Measurements from ENCODE around the gene FBXO15. TPM values are rescaled to one million over a fixed set of nuclear protein-coding genes. Genes with fewer than 3 reads are reported as not detected.

FBXO15 gene
- total RNA-seq, 1 experiment from 2014 or later: 1.1 TPM

DNA sequence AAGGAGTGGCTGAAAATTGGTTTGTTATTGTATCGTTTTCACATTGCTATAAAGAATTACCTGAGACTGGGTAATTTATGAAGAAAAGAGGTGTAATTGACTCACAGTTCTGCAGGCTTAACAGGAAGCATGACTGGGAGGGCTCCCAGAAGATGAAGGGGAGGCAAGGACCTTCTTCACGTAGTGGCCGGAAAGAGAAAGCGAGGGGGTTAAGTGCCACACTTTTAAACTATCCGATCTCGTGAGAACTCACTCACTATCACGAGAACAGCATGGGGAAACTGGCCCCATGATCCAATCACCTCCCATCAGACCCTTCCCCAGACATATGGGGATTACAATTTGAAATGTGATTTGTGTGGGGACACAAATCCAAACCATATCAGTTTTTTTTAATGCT, 81.6 kb downstream of the FBXO15 start:
- DNase-seq (ENCODE audit: extremely low read depth, low read depth): no peak

GRCh38 chr18:74065366-74065765, 82.3 kb downstream of the FBXO15 start:
- no peak for DNase-seq (ENCODE audit: extremely low read depth, low read depth)

DNA sequence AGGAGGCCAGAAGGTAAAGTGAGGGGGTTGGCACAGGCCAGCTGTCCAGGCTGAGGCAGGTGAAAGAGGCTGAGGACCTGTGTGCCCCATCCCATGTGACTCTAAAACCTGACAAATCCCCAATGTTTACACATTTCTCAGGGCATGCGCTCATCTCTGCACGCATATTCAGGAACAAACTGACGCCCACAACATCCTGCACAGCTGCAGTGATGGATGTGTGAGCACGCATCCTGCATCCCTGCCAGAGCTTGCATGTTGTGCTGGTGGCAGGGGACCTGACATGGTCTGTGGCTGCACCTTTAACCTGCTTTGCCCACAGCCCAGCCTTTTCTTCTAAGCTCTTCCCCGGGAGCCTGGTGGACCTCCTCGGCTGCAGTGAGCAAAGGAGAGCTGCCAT, 83.1 kb downstream of the FBXO15 start:
- DNase-seq (ENCODE audit: extremely low read depth, low read depth): no peak

GRCh38 chr18:74063557-74063956, 84.1 kb downstream of the FBXO15 start:
- DNase-seq (ENCODE audit: extremely low read depth, low read depth): no peak

DNA sequence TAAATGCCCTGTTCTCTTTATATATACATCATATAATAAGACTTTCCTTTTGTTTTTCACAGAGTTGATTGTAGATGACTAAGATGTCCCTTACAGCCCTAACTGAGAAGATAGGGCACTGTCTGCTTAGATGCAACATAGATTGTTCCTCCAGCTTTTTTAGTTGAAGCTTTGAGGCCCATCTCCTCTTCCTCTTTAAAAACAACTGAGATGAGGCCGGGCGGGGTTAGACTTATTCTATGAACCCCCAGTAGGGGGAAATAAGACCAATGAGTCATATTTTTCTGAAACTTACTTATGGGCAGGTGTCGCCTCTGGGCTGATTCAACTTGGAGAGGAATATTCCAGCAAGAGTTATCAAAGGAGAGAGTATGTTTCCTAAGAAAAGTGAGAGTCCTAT, 84.6 kb downstream of the FBXO15 start:
- no peak for DNase-seq (ENCODE audit: extremely low read depth, low read depth)

- no peak for DNase-seq (ENCODE audit: extremely low read depth, low read depth)
Measured at GRCh38 chr18:74062037-74062436, 85.6 kb downstream of the FBXO15 start.

DNA sequence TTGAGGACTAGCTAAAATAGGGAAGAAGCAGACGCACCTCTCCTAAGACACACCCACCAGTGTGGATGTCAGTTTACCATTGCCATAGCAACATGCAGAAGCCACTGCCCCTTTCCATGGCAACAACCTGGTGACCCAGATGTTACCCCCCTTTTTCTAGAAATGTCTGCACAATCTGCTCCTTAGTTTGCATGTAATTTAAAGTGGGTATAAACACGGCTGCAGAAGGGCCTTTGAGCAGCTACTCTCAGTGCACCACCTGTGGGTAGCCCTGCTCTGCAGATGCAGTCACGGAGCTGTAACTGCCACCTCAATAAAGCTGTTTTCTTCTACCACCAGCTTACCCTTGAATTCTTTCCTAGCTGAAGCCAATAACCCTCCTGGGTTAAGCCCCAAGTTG, 87.1 kb downstream of the FBXO15 start:
- no peak for DNase-seq (ENCODE audit: extremely low read depth, low read depth)

DNA sequence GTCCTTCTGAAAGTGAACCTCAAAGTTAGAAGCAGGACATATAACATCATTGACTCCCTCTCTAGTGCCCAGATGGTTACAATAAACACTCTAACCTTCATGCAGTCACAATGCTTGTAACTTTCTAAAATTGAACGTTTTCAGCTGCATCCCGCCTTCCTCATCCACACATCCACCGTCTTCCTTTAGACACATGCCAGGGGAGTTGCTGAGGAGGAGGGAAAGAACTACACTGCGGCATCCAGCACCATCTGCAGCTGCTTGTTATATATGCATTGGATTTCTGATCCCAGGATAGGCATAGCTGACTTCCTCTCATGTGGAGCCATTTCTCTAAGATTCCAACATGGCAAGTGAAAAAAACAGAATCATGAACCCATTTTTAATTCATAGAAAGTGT, 96.8 kb downstream of the FBXO15 start:
- DNase-seq (ENCODE audit: extremely low read depth, low read depth): no peak

DNA sequence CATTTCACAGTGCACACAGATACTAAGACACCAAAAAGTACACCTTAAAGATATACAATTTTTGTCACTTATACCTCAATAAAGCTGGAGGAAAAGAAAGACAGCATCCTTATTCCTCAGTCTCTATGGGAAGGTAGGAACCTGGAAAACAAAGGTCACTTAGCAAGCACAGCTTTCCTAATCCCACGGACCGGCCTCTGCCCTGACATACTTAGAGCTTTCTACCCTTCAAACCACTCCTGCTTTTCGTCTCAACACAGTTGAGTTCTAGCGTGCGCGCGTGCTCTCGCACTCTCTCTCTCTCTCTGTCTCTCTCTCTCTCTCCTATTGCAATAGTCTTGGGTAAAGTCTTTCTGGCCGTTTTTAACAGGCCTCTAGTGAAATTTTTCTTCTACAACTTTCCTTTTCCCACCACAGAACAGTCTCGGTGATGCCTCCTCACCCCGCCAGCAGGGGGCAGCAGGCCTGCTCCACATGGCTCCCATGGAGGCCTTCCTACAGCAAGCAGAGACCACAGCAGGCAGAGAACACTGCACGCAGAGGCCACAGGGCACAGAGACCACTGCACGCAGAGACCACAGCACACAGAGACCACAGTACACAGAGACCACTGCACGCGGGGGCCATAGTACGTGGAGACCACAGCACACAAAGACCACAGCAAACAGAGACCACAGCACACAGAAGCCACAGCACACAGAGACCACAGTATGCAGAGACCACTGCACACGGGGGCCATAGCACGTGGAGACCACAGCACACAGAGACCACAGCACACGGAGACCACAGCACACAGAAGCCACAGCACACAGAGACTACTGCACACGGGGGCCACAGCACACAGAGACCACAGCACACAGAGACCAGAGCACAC, 106.9 kb downstream of the FBXO15 start:
- no peak for DNase-seq (ENCODE audit: extremely low read depth, low read depth)

- DNase-seq (ENCODE audit: extremely low read depth, low read depth): no peak
Measured at GRCh38 chr18:74040008-74040407, 107.6 kb downstream of the FBXO15 start.

GRCh38 chr18:74029161-74029560, 118.5 kb downstream of the FBXO15 start:
- no peak for DNase-seq (ENCODE audit: extremely low read depth, low read depth)

Other genes starting within 250 kb of the FBXO15 start
- 36.7 and 43.5 TPM in 2 replicates for gene TIMM21, start 689 bp upstream of the FBXO15 start, total RNA-seq (2014; rRNA removed; shearing (Covaris generic))
- 72.0 and 84.4 TPM in 2 replicates for gene CYB5A, start 144.1 kb upstream of the FBXO15 start, total RNA-seq (2014; rRNA removed; shearing (Covaris generic))
- not detected in 2 replicates for gene C18orf63, start 168.0 kb upstream of the FBXO15 start, total RNA-seq (2014; rRNA removed; shearing (Covaris generic))